AG09309 (cell line): ENCODE measurements around the gene BABAM2.

Experiments
- DNase-seq: peaks from one replicate; pipeline ENCODE4 v3.0.0-alpha.2; 2010; ENCODE audit warnings: low read depth
- H3K4me3 ChIP-seq: 2 replicates; pipeline ENCODE4 v1.5.1; 2011; ENCODE audit warnings: mild to moderate bottlenecking, low read depth, low read length, moderate library complexity; ENCODE audit not compliant: control insufficient read depth
- CTCF ChIP-seq: IDR thresholded peaks from 2 replicates; pipeline ENCODE4 v1.5.1; 2011; ENCODE audit warnings: mild to moderate bottlenecking, low read depth, low read length, inconsistent platforms; ENCODE audit not compliant: insufficient read depth, control insufficient read depth; ENCODE audit errors: missing control alignments

The BABAM2 gene

GRCh38 chr2:28228434-28228995 lies 338.0 kb downstream of the BABAM2 start:
- no peak for TF ChIP-seq CTCF
- no peak overlapping the region for H3K4me3 ChIP-seq
- no peak for DNase-seq

- DNase-seq, result peak; percentile 13
- no peak overlapping the region for H3K4me3 ChIP-seq
- no peak for TF ChIP-seq CTCF
These were observed 340.6 kb downstream of the BABAM2 start for GRCh38 chr2:28231110-28231631.

GRCh38 chr2:28232295-28232694 lies 341.8 kb downstream of the BABAM2 start:
- no peak for TF ChIP-seq CTCF
- H3K4me3 ChIP-seq, result no peak overlapping the region
- no peak for DNase-seq

- TF ChIP-seq CTCF, result no peak
- no peak overlapping the region for H3K4me3 ChIP-seq
- no peak for DNase-seq
These were observed 342.7 kb downstream of the BABAM2 start for GRCh38 chr2:28233164-28233676.

- TF ChIP-seq CTCF, result no peak
- H3K4me3 ChIP-seq, result no peak overlapping the region
- DNase-seq, result no peak
These were observed 344.3 kb downstream of the BABAM2 start for GRCh38 chr2:28234807-28235206.

GRCh38 chr2:28239207-28239606 lies 348.7 kb downstream of the BABAM2 start:
- TF ChIP-seq CTCF, result no peak
- no peak for DNase-seq
- H3K4me3 ChIP-seq, result no peak overlapping the region
